Skeletal muscle satellite cell (primary cell): ENCODE measurements around the gene FBXO3.
A peak's percentile ranks its signal among the peaks of the same experiment; 100 is the strongest.

Experiments
- H3K27me3 ChIP-seq: 2 replicates; pipeline ENCODE4 v1.7.0; 2013; ENCODE audit warnings: low read length; ENCODE audit not compliant: control insufficient read depth, insufficient read depth
- H3K36me3 ChIP-seq: 2 replicates; pipeline ENCODE4 v1.7.0; 2013; ENCODE audit warnings: mild to moderate bottlenecking, control low read depth, low read length; ENCODE audit not compliant: insufficient read depth
- H3K4me1 ChIP-seq: 2 replicates; pipeline ENCODE4 v1.7.0; 2013; ENCODE audit warnings: low read length; ENCODE audit not compliant: control insufficient read depth, insufficient read depth
- H3K4me2 ChIP-seq: 2 replicates; pipeline ENCODE4 v1.7.0; 2013; ENCODE audit warnings: mild to moderate bottlenecking, low read length
- H3K4me3 ChIP-seq: 2 replicates; pipeline ENCODE4 v1.7.0; 2013; ENCODE audit warnings: low read length
- H3K9ac ChIP-seq: 2 replicates; pipeline ENCODE4 v1.7.0; 2013; ENCODE audit warnings: mild to moderate bottlenecking, low read depth, low read length, moderate library complexity
- H3K9me3 ChIP-seq: replicated peaks from 2 replicates; pipeline ENCODE4 v1.7.0; 2013; ENCODE audit warnings: mild to moderate bottlenecking, control low read depth, low read length

FBXO3 gene

GRCh38 chr11:33769542-33769941, 4.8 kb downstream of the FBXO3 start:
- Histone ChIP-seq H3K4me2 (no peak overlapping the region), H3K9ac (no peak overlapping the region), H3K4me1 (peaks cover 10% of the 10 kb centered on the region), H3K36me3 (peaks cover 29% of the 10 kb centered on the region), H3K9me3 (no peaks in the 10 kb centered on the region), H3K4me3 (no peak overlapping the region), H3K27me3 (no peaks in the 10 kb centered on the region)

- Histone ChIP-seq H3K4me3 (no peak overlapping the region), H3K9me3 (no peaks in the 10 kb centered on the region), H3K9ac (no peak overlapping the region), H3K27me3 (no peaks in the 10 kb centered on the region), H3K4me2 (no peak overlapping the region), H3K36me3 (peaks cover 36% of the 10 kb centered on the region), H3K4me1 (peaks cover 4% of the 10 kb centered on the region)
Observed at GRCh38 chr11:33767624-33768023, 6.7 kb downstream of the FBXO3 start.

GRCh38 chr11:33766085-33766484, 8.2 kb downstream of the FBXO3 start:
- H3K36me3 ChIP-seq = peaks cover 36% of the 10 kb centered on the region
- H3K4me2 ChIP-seq = no peak overlapping the region
- no peaks in the 10 kb centered on the region for H3K27me3 ChIP-seq
- H3K4me1 ChIP-seq = no peaks in the 10 kb centered on the region
- no peaks in the 10 kb centered on the region for H3K9me3 ChIP-seq
- no peak overlapping the region for H3K4me3 ChIP-seq
- no peak overlapping the region for H3K9ac ChIP-seq

GRCh38 chr11:33761471-33761870, 12.8 kb downstream of the FBXO3 start:
- no peaks in the 10 kb centered on the region for H3K4me1 ChIP-seq

GRCh38 chr11:33753304-33753967, 20.9 kb downstream of the FBXO3 start:
- Histone ChIP-seq H3K9me3 (no peaks in the 10 kb centered on the region), H3K4me2 (peak overlapping the region; percentile 47), H3K4me1 (peaks cover 15% of the 10 kb centered on the region), H3K9ac (no peak overlapping the region), H3K36me3 (peaks cover 20% of the 10 kb centered on the region), H3K27me3 (no peaks in the 10 kb centered on the region), H3K4me3 (no peak overlapping the region)

More at GRCh38 chr11:33761471-33761870, 12.8 kb downstream of the FBXO3 start:
- no peak overlapping the region for H3K4me3 ChIP-seq
- no peaks in the 10 kb centered on the region for H3K9me3 ChIP-seq
- H3K4me2 ChIP-seq = no peak overlapping the region
- H3K36me3 ChIP-seq = peaks cover 45% of the 10 kb centered on the region
- no peaks in the 10 kb centered on the region for H3K27me3 ChIP-seq
- no peak overlapping the region for H3K9ac ChIP-seq

GRCh38 chr11:33751878-33752277, 22.4 kb downstream of the FBXO3 start:
- no peak overlapping the region for H3K4me3 ChIP-seq
- H3K36me3 ChIP-seq = peaks cover 13% of the 10 kb centered on the region
- H3K4me2 ChIP-seq = no peak overlapping the region
- H3K27me3 ChIP-seq = no peaks in the 10 kb centered on the region
- peaks cover 20% of the 10 kb centered on the region for H3K4me1 ChIP-seq
- H3K9me3 ChIP-seq = no peaks in the 10 kb centered on the region
- no peak overlapping the region for H3K9ac ChIP-seq

- Histone ChIP-seq H3K27me3 (no peaks in the 10 kb centered on the region), H3K9ac (no peak overlapping the region), H3K36me3 (peaks cover 7% of the 10 kb centered on the region), H3K4me3 (no peak overlapping the region), H3K9me3 (no peaks in the 10 kb centered on the region), H3K4me2 (no peak overlapping the region), H3K4me1 (peaks cover 7% of the 10 kb centered on the region)
Observed at GRCh38 chr11:33747979-33748378, 26.3 kb downstream of the FBXO3 start.

- peaks cover 4% of the 10 kb centered on the region for H3K36me3 ChIP-seq
- no peaks in the 10 kb centered on the region for H3K9me3 ChIP-seq
- H3K4me3 ChIP-seq = no peak overlapping the region
- H3K4me2 ChIP-seq = no peak overlapping the region
- no peaks in the 10 kb centered on the region for H3K27me3 ChIP-seq
- H3K4me1 ChIP-seq = peaks cover 5% of the 10 kb centered on the region
- no peak overlapping the region for H3K9ac ChIP-seq
Observed at GRCh38 chr11:33743291-33743690, 31.0 kb downstream of the FBXO3 start.

- Histone ChIP-seq H3K4me2 (no peak overlapping the region), H3K36me3 (peaks cover 4% of the 10 kb centered on the region), H3K4me3 (no peak overlapping the region), H3K9me3 (no peaks in the 10 kb centered on the region), H3K27me3 (no peaks in the 10 kb centered on the region), H3K4me1 (peaks cover 10% of the 10 kb centered on the region), H3K9ac (no peak overlapping the region)
Observed at GRCh38 chr11:33742249-33742851, 32.0 kb downstream of the FBXO3 start.

- Histone ChIP-seq H3K27me3 (no peaks in the 10 kb centered on the region), H3K4me3 (no peak overlapping the region), H3K9ac (no peak overlapping the region), H3K9me3 (no peaks in the 10 kb centered on the region), H3K4me1 (peaks cover 15% of the 10 kb centered on the region), H3K36me3 (peaks cover 4% of the 10 kb centered on the region), H3K4me2 (no peak overlapping the region)
Observed at GRCh38 chr11:33741806-33742205, 32.5 kb downstream of the FBXO3 start.

- H3K4me3 ChIP-seq = peak overlapping the region; percentile 77
Observed at GRCh38 chr11:33737362-33737821, 36.9 kb downstream of the FBXO3 start.

More at GRCh38 chr11:33737362-33737821, 36.9 kb downstream of the FBXO3 start:
- Histone ChIP-seq H3K27me3 (no peaks in the 10 kb centered on the region), H3K4me2 (peak overlapping the region; percentile 87), H3K4me1 (peaks cover 30% of the 10 kb centered on the region), H3K9ac (peak overlapping the region; percentile 98), H3K36me3 (peaks cover 28% of the 10 kb centered on the region), H3K9me3 (no peaks in the 10 kb centered on the region)
